Coronary artery (tissue), 2 donors: Measurements from ENCODE around the gene HADHA.
A peak's percentile ranks its signal among the peaks of the same experiment; 100 is the strongest.
"Not testable (repeated sequence)": the region's sequence is repeated elsewhere in the genome, so short reads cannot be mapped to it uniquely, and the experiment has no call there.

Source experiments
- DNase-seq: peaks from one replicate; pipeline ENCODE4 v3.0.0-alpha.2; 2017; ENCODE audit warnings: low spot score
- H3K27ac ChIP-seq, 2 donors: fragments of 200-600 bp; sonication (generic); one replicate each; pipeline ENCODE4 v1.5.1; 2016 to 2019
- H3K4me3 ChIP-seq: fragments of 200-600 bp; sonication (generic); 2 replicates; pipeline ENCODE4 v1.5.1; 2016; ENCODE audit warnings: mild to moderate bottlenecking, moderate library complexity
- CTCF ChIP-seq: fragments of 200-600 bp; sonication (generic); IDR thresholded peaks from one replicate; pipeline ENCODE4 v1.5.1; 2019; ENCODE audit warnings: antibody characterized with exemption

The HADHA gene

GRCh38 chr2:26170795-26171194 lies 73.6 kb downstream of the HADHA start:
- H3K27ac ChIP-seq: no peak overlapping the region
- TF ChIP-seq CTCF: no peak
- H3K4me3 ChIP-seq: no peak overlapping the region
- DNase-seq: no peak

GRCh38 chr2:26169681-26170414 lies 74.6 kb downstream of the HADHA start:
- DNase-seq: peak; percentile 46
- Histone ChIP-seq H3K27ac (no peak overlapping the region), H3K4me3 (no peak overlapping the region)
- TF ChIP-seq CTCF: no peak

GRCh38 chr2:26169226-26169625 lies 75.2 kb downstream of the HADHA start:
- DNase-seq: peak; percentile 36
- Histone ChIP-seq H3K27ac (no peak overlapping the region), H3K4me3 (no peak overlapping the region)
- TF ChIP-seq CTCF: no peak

- Histone ChIP-seq H3K27ac (no peak overlapping the region), H3K4me3 (no peak overlapping the region)
- DNase-seq: peak; percentile 31
- TF ChIP-seq CTCF: no peak
Measured at GRCh38 chr2:26168785-26169184, 75.6 kb downstream of the HADHA start.

GRCh38 chr2:26166541-26166940 lies 77.9 kb downstream of the HADHA start:
- H3K27ac ChIP-seq, H3K4me3 ChIP-seq: not testable (repeated sequence)
- peak; percentile 21 for DNase-seq

GRCh38 chr2:26165403-26165802 lies 79.0 kb downstream of the HADHA start:
- no peak for TF ChIP-seq CTCF
- DNase-seq: peak; percentile 12
- no peak overlapping the region for H3K4me3 ChIP-seq
- H3K27ac ChIP-seq: no peak overlapping the region

- DNase-seq: peak; percentile 45
- Histone ChIP-seq H3K4me3 (no peak overlapping the region), H3K27ac (no peak overlapping the region)
- TF ChIP-seq CTCF: no peak
Measured at GRCh38 chr2:26164641-26165211, 79.7 kb downstream of the HADHA start.
